OCI-LY7 (cell line): ENCODE measurements around the gene NPIPB8. TPM values are rescaled to one million over a fixed set of nuclear protein-coding genes. Genes with fewer than 3 reads are reported as not detected.
"Not testable (repeated sequence)": the region's sequence is repeated elsewhere in the genome, so short reads cannot be mapped to it uniquely, and the experiment has no call there.

Experiments
- BruUV-seq: library from RNA; stranded (reverse); fragments of 400-500 nt; replicated peaks from 2 replicates; lab custom pipeline; 2021; lab: Mats Ljungman, UMichigan
- CTCF ChIA-PET: fragments of 300-600 bp; sonication (Branson Sonifier 250); formaldehyde crosslinking; loops from one replicate; lab custom pipeline; 2022; ENCODE audit warnings: antibody characterized with exemption; ENCODE audit not compliant: unreplicated experiment; lab: Charles Lee
- POLR2A ChIA-PET: fragments of 300-600 bp; sonication (Branson Sonifier 250); formaldehyde crosslinking; loops from one replicate; lab custom pipeline; 2022; ENCODE audit warnings: antibody characterized with exemption; lab: Charles Lee
- DNase-seq: peaks from one replicate; pipeline ENCODE4 v3.0.0-alpha.2; 2015; ENCODE audit warnings: low spot score
- H2AFZ ChIP-seq: fragments of 200-600 bp; sonication (generic), shearing (Covaris generic); 2 replicates; pipeline ENCODE4 v1.6.1; 2014; ENCODE audit warnings: mild to moderate bottlenecking, antibody characterized with exemption, low read length, moderate library complexity
- H3K27ac ChIP-seq: fragments of 200-600 bp; sonication (generic); 2 replicates; pipeline ENCODE4 v1.5.1; 2014; ENCODE audit warnings: mixed run types, low read depth, mild to moderate bottlenecking, moderate library complexity, low read length, inconsistent platforms; ENCODE audit not compliant: poor library complexity, severe bottlenecking
- H3K36me3 ChIP-seq: fragments of 200-600 bp; sonication (generic); 2 replicates; pipeline ENCODE4 v1.6.1; 2014; ENCODE audit warnings: mild to moderate bottlenecking, antibody characterized with exemption, low read length, moderate library complexity, mixed read lengths; ENCODE audit not compliant: insufficient read depth
- H3K4me1 ChIP-seq: fragments of 200-600 bp; sonication (generic); 2 replicates; pipeline ENCODE4 v1.5.1; 2014; ENCODE audit warnings: mild to moderate bottlenecking, low read length; ENCODE audit not compliant: insufficient read depth, poor library complexity, severe bottlenecking
- H3K4me2 ChIP-seq: fragments of 200-600 bp; sonication (generic); 2 replicates; pipeline ENCODE4 v1.6.1; 2014; ENCODE audit warnings: mild to moderate bottlenecking, low read length
- H3K4me3 ChIP-seq: fragments of 200-600 bp; sonication (generic); 2 replicates; pipeline ENCODE4 v1.5.1; 2014; ENCODE audit warnings: mild to moderate bottlenecking, low read depth, low read length; ENCODE audit not compliant: poor library complexity, severe bottlenecking
- H3K79me2 ChIP-seq: fragments of 200-600 bp; sonication (generic); 2 replicates; pipeline ENCODE4 v1.6.1; 2016; ENCODE audit warnings: low read depth, mild to moderate bottlenecking, low read length, moderate library complexity, mixed read lengths; ENCODE audit not compliant: insufficient read depth
- H3K9me2 ChIP-seq: fragments of 200-600 bp; sonication (generic); 2 replicates; pipeline ENCODE4 v1.6.1; 2016; ENCODE audit warnings: mild to moderate bottlenecking, low read length, mixed read lengths; ENCODE audit not compliant: insufficient read depth
- H3K9me3 ChIP-seq: fragments of 200-600 bp; sonication (generic); 2 replicates; pipeline ENCODE4 v1.6.1; 2014; ENCODE audit warnings: mild to moderate bottlenecking, mixed run types, low read length, mixed read lengths
- H4K20me1 ChIP-seq: fragments of 200-600 bp; sonication (generic); 2 replicates; pipeline ENCODE4 v1.6.1; 2014; ENCODE audit warnings: mild to moderate bottlenecking, antibody characterized with exemption, low read length, moderate library complexity, mixed read lengths; ENCODE audit not compliant: insufficient read depth
- intact Hi-C: fragments of 100-400 bp; cut with micrococcal nuclease; formaldehyde crosslinking; loops from one replicate; pipeline ENCODE4 v1.10.0; 2022; ENCODE audit not compliant: unreplicated experiment
- total RNA-seq, 2 experiments: library from RNA; depleted of rRNA in 1 of 2; stranded (reverse); fragments of >200 nt in 1 of 2; shearing (Covaris generic) in 1 of 2; gene quantifications; 2 replicates each; pipeline ENCODE4 v1.2.3, GENCODE V29; 2014 to 2022

NPIPB8 gene
- total RNA-seq, 2 experiments from 2014 or later = 0.50 to 1.6 TPM

DNA sequence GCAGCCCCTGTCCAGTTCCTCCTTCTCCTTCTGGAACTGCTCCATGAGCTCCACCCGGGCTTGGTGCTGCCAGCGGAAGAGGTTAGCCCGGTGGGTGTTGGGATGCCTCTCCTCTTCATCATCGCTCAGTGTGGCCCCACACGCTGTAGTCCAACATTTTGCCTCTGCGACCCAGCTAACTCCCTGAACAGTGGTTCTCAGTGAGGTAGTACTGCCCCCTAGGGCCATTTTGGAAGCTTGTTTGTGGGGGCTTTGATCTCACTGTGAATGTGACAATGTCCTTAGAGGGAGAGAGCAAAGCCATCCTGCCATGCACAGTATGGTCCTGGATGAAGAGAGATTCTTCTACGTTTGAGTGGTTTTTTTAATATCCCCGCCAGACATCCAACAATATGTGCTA, 63.5 kb downstream of the NPIPB8 start:
- BruUV-seq, H3K27ac ChIP-seq, H3K4me2 ChIP-seq, POLR2A ChIA-PET, H3K9me2 ChIP-seq, H4K20me1 ChIP-seq, H3K79me2 ChIP-seq, H2AFZ ChIP-seq, intact Hi-C loops, H3K4me3 ChIP-seq, CTCF ChIA-PET, H3K36me3 ChIP-seq, DNase-seq, H3K4me1 ChIP-seq, H3K9me3 ChIP-seq: not testable (repeated sequence)

DNA sequence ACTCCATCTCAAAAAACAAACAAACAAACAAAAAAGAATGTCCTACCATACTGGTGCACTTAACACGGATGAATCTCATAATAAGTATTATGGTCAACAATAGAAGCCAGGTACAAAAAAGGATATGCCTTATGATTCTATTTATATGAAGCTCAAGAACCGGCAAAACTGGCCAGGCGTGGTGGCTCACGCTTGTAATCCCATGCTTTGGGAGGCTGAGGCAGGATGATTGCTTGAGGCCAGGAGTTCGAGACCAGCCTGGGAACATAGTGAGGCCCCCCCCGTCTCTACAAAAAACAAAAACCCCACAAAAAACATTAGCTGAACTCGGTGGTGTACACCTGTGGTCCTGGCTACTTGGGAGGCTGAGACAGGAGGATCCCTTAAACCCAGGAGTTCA, 66.4 kb downstream of the NPIPB8 start:
- H3K79me2 ChIP-seq, BruUV-seq, intact Hi-C loops, H3K36me3 ChIP-seq, H2AFZ ChIP-seq, H3K9me3 ChIP-seq, H3K4me2 ChIP-seq, CTCF ChIA-PET, DNase-seq, H3K9me2 ChIP-seq, H3K4me3 ChIP-seq, H3K4me1 ChIP-seq, POLR2A ChIA-PET, H4K20me1 ChIP-seq, H3K27ac ChIP-seq: not testable (repeated sequence)

Other genes starting within 250 kb of the NPIPB8 start
- 73.3 and 120 TPM in 2 replicates for gene EIF3CL, start 234.2 kb upstream of the NPIPB8 start, total RNA-seq (2014; rRNA removed; shearing (Covaris generic))
- 71.1 and 139 TPM in 2 replicates for gene EIF3CL, start 234.2 kb upstream of the NPIPB8 start, total RNA-seq (2022)
- 0.32 TPM in 1 of 2 replicates, not detected in the other for gene NPIPB7, start 165.7 kb upstream of the NPIPB8 start, total RNA-seq (2014; rRNA removed; shearing (Covaris generic))
- gene NPIPB7, start 165.7 kb upstream of the NPIPB8 start, total RNA-seq (2022) = 0.98 and 1.1 TPM in 2 replicates
- gene CLN3, start 146.0 kb upstream of the NPIPB8 start, total RNA-seq (2014; rRNA removed; shearing (Covaris generic)) = 29.7 and 45.5 TPM in 2 replicates
- gene CLN3, start 146.0 kb upstream of the NPIPB8 start, total RNA-seq (2022) = 35.2 and 42.3 TPM in 2 replicates
- 0.47 and 1.3 TPM in 2 replicates for gene APOBR, start 143.4 kb upstream of the NPIPB8 start, total RNA-seq (2014; rRNA removed; shearing (Covaris generic))
- gene APOBR, start 143.4 kb upstream of the NPIPB8 start, total RNA-seq (2022) = 2.5 and 3.4 TPM in 2 replicates
- gene IL27, start 131.2 kb upstream of the NPIPB8 start, total RNA-seq (2014; rRNA removed; shearing (Covaris generic)) = not detected in 2 replicates
- gene IL27, start 131.2 kb upstream of the NPIPB8 start, total RNA-seq (2022) = not detected in 2 replicates
- not detected in 2 replicates for gene NUPR1, start 99.1 kb upstream of the NPIPB8 start, total RNA-seq (2014; rRNA removed; shearing (Covaris generic))
- gene NUPR1, start 99.1 kb upstream of the NPIPB8 start, total RNA-seq (2022) = not detected in 2 replicates
- gene SGF29, start 84.1 kb upstream of the NPIPB8 start, total RNA-seq (2014; rRNA removed; shearing (Covaris generic)) = 21.8 and 32.0 TPM in 2 replicates
- 22.6 and 33.1 TPM in 2 replicates for gene SGF29, start 84.1 kb upstream of the NPIPB8 start, total RNA-seq (2022)
- 2.1 and 5.8 TPM in 2 replicates for gene SULT1A2, start 41.0 kb upstream of the NPIPB8 start, total RNA-seq (2014; rRNA removed; shearing (Covaris generic))
- 3.0 and 3.7 TPM in 2 replicates for gene SULT1A2, start 41.0 kb upstream of the NPIPB8 start, total RNA-seq (2022)
- 36.1 and 41.0 TPM in 2 replicates for gene SULT1A1, start 28.0 kb upstream of the NPIPB8 start, total RNA-seq (2014; rRNA removed; shearing (Covaris generic))
- gene SULT1A1, start 28.0 kb upstream of the NPIPB8 start, total RNA-seq (2022) = 59.4 and 61.2 TPM in 2 replicates
- gene EIF3C, start 73.4 kb downstream of the NPIPB8 start, total RNA-seq (2014; rRNA removed; shearing (Covaris generic)) = 259 and 284 TPM in 2 replicates
- 727 and 840 TPM in 2 replicates for gene EIF3C, start 73.4 kb downstream of the NPIPB8 start, total RNA-seq (2022)
- gene NPIPB9, start 113.7 kb downstream of the NPIPB8 start, total RNA-seq (2014; rRNA removed; shearing (Covaris generic)) = 2.9 and 3.6 TPM in 2 replicates
- gene NPIPB9, start 113.7 kb downstream of the NPIPB8 start, total RNA-seq (2022) = 7.1 and 10.7 TPM in 2 replicates
- 108 and 109 TPM in 2 replicates for gene ATXN2L, start 184.9 kb downstream of the NPIPB8 start, total RNA-seq (2014; rRNA removed; shearing (Covaris generic))
- 451 and 487 TPM in 2 replicates for gene ATXN2L, start 184.9 kb downstream of the NPIPB8 start, total RNA-seq (2022)
- gene TUFM, start 208.3 kb downstream of the NPIPB8 start, total RNA-seq (2014; rRNA removed; shearing (Covaris generic)) = 160 and 184 TPM in 2 replicates
- 176 and 211 TPM in 2 replicates for gene TUFM, start 208.3 kb downstream of the NPIPB8 start, total RNA-seq (2022)
- gene SH2B1, start 225.8 kb downstream of the NPIPB8 start, total RNA-seq (2014; rRNA removed; shearing (Covaris generic)) = 29.8 and 59.8 TPM in 2 replicates
- 76.5 and 92.9 TPM in 2 replicates for gene SH2B1, start 225.8 kb downstream of the NPIPB8 start, total RNA-seq (2022)
- gene ATP2A1, start 240.4 kb downstream of the NPIPB8 start, total RNA-seq (2014; rRNA removed; shearing (Covaris generic)) = 1.0 and 5.0 TPM in 2 replicates
- 4.4 and 5.0 TPM in 2 replicates for gene ATP2A1, start 240.4 kb downstream of the NPIPB8 start, total RNA-seq (2022)